Nephron (organoid): ENCODE data around the gene STX18.
A peak's percentile ranks its signal among the peaks of the same experiment; 100 is the strongest.
"Not testable (repeated sequence)": the region's sequence is repeated elsewhere in the genome, so short reads cannot be mapped to it uniquely, and the experiment has no call there.

Experiments used
- H3K27ac Mint-ChIP-seq, 3 experiments: 2 replicates each; pipeline ENCODE4 v1.8.0; 2020; ENCODE audit warnings: mixed read lengths in 3 of 3, mild to moderate bottlenecking in 2 of 3, moderate library complexity in 1 of 3
- H3K27me3 Mint-ChIP-seq: 2 replicates; pipeline ENCODE4 v1.8.0; 2021; ENCODE audit warnings: low read depth, mild to moderate bottlenecking, moderate library complexity, mixed read lengths
- H3K36me3 Mint-ChIP-seq: 2 replicates; pipeline ENCODE4 v1.8.0; 2020; ENCODE audit warnings: low read depth, mixed read lengths
- H3K4me1 Mint-ChIP-seq: 2 replicates; pipeline ENCODE4 v1.8.0; 2020; ENCODE audit warnings: mixed read lengths
- H3K4me3 Mint-ChIP-seq, 3 experiments: 2 replicates each; pipeline ENCODE4 v1.8.0; 2020; ENCODE audit warnings: mild to moderate bottlenecking in 3 of 3, mixed read lengths in 3 of 3, moderate library complexity in 2 of 3
- H3K9me3 Mint-ChIP-seq: 2 replicates; pipeline ENCODE4 v1.8.0; 2020; ENCODE audit warnings: mixed read lengths
- CTCF ChIP-seq, 3 experiments: fragments of 200-600 bp; sonication (generic); IDR thresholded peaks; one replicate each; pipeline ENCODE4 v1.5.0; 2021; ENCODE audit warnings: antibody characterized with exemption in 3 of 3; ENCODE audit not compliant: unreplicated experiment in 3 of 3

The STX18 gene

GRCh38 chr4:4425696-4426095, 116.2 kb downstream of the STX18 start:
- no peak overlapping the region for H3K27ac Mint-ChIP-seq
- peaks cover 8% of the 10 kb centered on the region for H3K4me1 Mint-ChIP-seq
- TF ChIP-seq CTCF (IDR thresholded peaks at IDR 0.05; ENCODE audit: unreplicated experiment in 3 of 3), result no peak
- H3K4me3 Mint-ChIP-seq, result no peak overlapping the region
- no peaks in the 10 kb centered on the region for H3K9me3 Mint-ChIP-seq
- H3K36me3 Mint-ChIP-seq, result peaks cover 20% of the 10 kb centered on the region
- peaks cover 3% of the 10 kb centered on the region for H3K27me3 Mint-ChIP-seq

- Mint-ChIP-seq H3K9me3 (no peaks in the 10 kb centered on the region), H3K27ac (no peak overlapping the region), H3K4me1 (peaks cover 8% of the 10 kb centered on the region), H3K36me3 (peaks cover 22% of the 10 kb centered on the region), H3K4me3 (no peak overlapping the region), H3K27me3 (peaks cover 3% of the 10 kb centered on the region)
- TF ChIP-seq CTCF (IDR thresholded peaks at IDR 0.05; ENCODE audit: unreplicated experiment in 3 of 3), result no peak
Observed at GRCh38 chr4:4425119-4425690, 116.6 kb downstream of the STX18 start.

GRCh38 chr4:4424499-4425115, 117.2 kb downstream of the STX18 start:
- Mint-ChIP-seq H3K27ac (no peak overlapping the region), H3K4me1 (peaks cover 8% of the 10 kb centered on the region), H3K9me3 (no peaks in the 10 kb centered on the region), H3K4me3 (no peak overlapping the region), H3K27me3 (peaks cover 3% of the 10 kb centered on the region), H3K36me3 (peaks cover 27% of the 10 kb centered on the region)
- TF ChIP-seq CTCF (IDR thresholded peaks at IDR 0.05; ENCODE audit: unreplicated experiment in 3 of 3), result no peak

GRCh38 chr4:4423706-4424498, 117.9 kb downstream of the STX18 start:
- H3K9me3 Mint-ChIP-seq, result no peaks in the 10 kb centered on the region
- H3K4me1 Mint-ChIP-seq, result peaks cover 8% of the 10 kb centered on the region
- no peak for TF ChIP-seq CTCF (IDR thresholded peaks at IDR 0.05; ENCODE audit: unreplicated experiment in 3 of 3)
- peak overlapping the region in 1 of 3 experiments; percentile 44 for H3K27ac Mint-ChIP-seq
- H3K4me3 Mint-ChIP-seq, result no peak overlapping the region
- peaks cover 28% of the 10 kb centered on the region for H3K36me3 Mint-ChIP-seq
- peaks cover 3% of the 10 kb centered on the region for H3K27me3 Mint-ChIP-seq

GRCh38 chr4:4422856-4423499, 118.9 kb downstream of the STX18 start:
- Mint-ChIP-seq H3K4me1 (peaks cover 8% of the 10 kb centered on the region), H3K4me3 (no peak overlapping the region), H3K36me3 (peaks cover 34% of the 10 kb centered on the region), H3K27me3 (peaks cover 3% of the 10 kb centered on the region), H3K27ac (no peak overlapping the region), H3K9me3 (no peaks in the 10 kb centered on the region)
- TF ChIP-seq CTCF (IDR thresholded peaks at IDR 0.05; ENCODE audit: unreplicated experiment in 3 of 3), result no peak

GRCh38 chr4:4422117-4422516, 119.7 kb downstream of the STX18 start:
- H3K9me3 Mint-ChIP-seq, H3K27me3 Mint-ChIP-seq, H3K4me3 Mint-ChIP-seq, H3K27ac Mint-ChIP-seq, H3K4me1 Mint-ChIP-seq: not testable (repeated sequence)
- peaks cover 34% of the 10 kb centered on the region for H3K36me3 Mint-ChIP-seq
